Activated T-cell treated with anti-CD3 and anti-CD28 coated beads, Interleukin-2, amount 50 U/mL, for 72 hours (primary cell): ENCODE results near the gene ELOVL1. TPM values are rescaled to one million over a fixed set of nuclear protein-coding genes. Genes with fewer than 3 reads are reported as not detected.

Experiments
- ATAC-seq, 2 donors: fragments of 150-1000 bp; cut with Tn5 transposase; replicated peaks in 1 of 2; 2 replicates each; pipeline ENCODE4 v1.10.0; 2021; ENCODE audit warnings: moderate library complexity in 2 of 2, mild to moderate bottlenecking in 1 of 2
- DNase-seq, 2 donors: peaks; one replicate each; pipeline ENCODE4 v3.0.0; 2021 to 2022; ENCODE audit warnings: mixed read lengths in 1 of 2
- H3K27ac Mint-ChIP-seq: one replicate; pipeline ENCODE4 v1.8.0; 2022; ENCODE audit warnings: mild to moderate bottlenecking, moderate library complexity, mixed read lengths
- H3K27me3 Mint-ChIP-seq: one replicate; pipeline ENCODE4 v1.8.0; 2022; ENCODE audit warnings: low read depth, mixed read lengths
- H3K36me3 Mint-ChIP-seq, 2 donors: one replicate each; pipeline ENCODE4 v1.8.0; 2022; ENCODE audit warnings: mixed read lengths in 2 of 2, mild to moderate bottlenecking in 1 of 2; ENCODE audit not compliant: insufficient read depth in 2 of 2
- H3K4me1 Mint-ChIP-seq: one replicate; pipeline ENCODE4 v1.8.0; 2022; ENCODE audit warnings: low read depth, mixed read lengths
- H3K4me3 Mint-ChIP-seq, 2 donors: one replicate each; pipeline ENCODE4 v1.8.0; 2022; ENCODE audit warnings: mild to moderate bottlenecking in 2 of 2, mixed read lengths in 2 of 2, moderate library complexity in 2 of 2
- H3K9me3 Mint-ChIP-seq, 2 donors: one replicate each; pipeline ENCODE4 v1.8.0; 2022; ENCODE audit warnings: mixed read lengths in 2 of 2
- total RNA-seq, 2 donors: library from RNA; stranded (reverse); gene quantifications; one replicate each; pipeline ENCODE4 v1.2.3, GENCODE V29; 2022

The ELOVL1 gene
- total RNA-seq, 2 donors from 2014 or later, result 58.4 to 75.7 TPM

DNA sequence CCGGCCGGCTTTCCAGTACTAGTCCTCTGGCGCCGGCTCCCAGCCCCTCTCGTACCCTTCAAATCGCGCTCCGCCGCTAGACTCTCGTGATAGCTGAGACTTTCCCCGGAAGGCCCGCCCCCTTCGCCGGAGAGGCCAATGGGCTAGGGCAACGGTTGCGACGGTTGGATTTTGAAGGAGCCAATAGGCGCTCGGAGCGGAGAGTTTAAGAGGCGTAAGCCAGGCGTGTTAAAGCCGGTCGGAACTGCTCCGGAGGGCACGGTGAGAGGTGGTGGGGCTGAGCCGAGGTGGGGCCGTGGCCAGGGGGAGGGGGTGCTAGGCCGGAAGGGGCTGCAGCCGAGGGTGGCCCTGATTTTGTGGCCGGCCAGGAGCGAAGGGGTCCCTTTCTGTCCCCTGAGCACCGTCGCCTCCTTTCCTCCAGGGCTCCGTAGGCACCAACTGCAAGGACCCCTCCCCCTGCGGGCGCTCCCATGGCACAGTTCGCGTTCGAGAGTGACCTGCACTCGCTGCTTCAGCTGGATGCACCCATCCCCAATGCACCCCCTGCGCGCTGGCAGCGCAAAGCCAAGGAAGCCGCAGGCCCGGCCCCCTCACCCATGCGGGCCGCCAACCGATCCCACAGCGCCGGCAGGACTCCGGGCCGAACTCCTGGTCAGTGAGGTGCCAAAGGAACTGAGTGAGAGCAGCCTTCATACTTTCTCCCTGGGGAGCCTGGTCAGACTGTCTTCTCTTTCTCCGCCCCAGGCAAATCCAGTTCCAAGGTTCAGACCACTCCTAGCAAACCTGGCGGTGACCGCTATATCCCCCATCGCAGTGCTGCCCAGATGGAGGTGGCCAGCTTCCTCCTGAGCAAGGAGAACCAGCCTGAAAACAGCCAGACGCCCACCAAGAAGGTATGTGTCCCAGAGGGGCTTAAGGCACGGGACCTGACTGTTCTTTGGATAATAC, 8.8 kb downstream of the ELOVL1 start, which contains the start of gene CDC20:
Gene CDC20, plus strand, starts transcription at position 236 of the 948 bp plus-strand sequence. Its CDS starts 235 bp downstream, at position 471.
- DNase-seq (peak; percentile 99), ATAC-seq (peak; percentile 96 to 98)
- Mint-ChIP-seq H3K27me3 (no peaks in the 10 kb centered on the region), H3K4me1 (peaks cover 51% of the 10 kb centered on the region), H3K36me3 (peaks cover 20 to 30% of the 10 kb centered on the region in 2 donors), H3K27ac (peak within 1 kb of the TSS; percentile 88), H3K4me3 (peak within 1 kb of the TSS; percentile 83 to 95), H3K9me3 (no peaks in the 10 kb centered on the region)

DNA sequence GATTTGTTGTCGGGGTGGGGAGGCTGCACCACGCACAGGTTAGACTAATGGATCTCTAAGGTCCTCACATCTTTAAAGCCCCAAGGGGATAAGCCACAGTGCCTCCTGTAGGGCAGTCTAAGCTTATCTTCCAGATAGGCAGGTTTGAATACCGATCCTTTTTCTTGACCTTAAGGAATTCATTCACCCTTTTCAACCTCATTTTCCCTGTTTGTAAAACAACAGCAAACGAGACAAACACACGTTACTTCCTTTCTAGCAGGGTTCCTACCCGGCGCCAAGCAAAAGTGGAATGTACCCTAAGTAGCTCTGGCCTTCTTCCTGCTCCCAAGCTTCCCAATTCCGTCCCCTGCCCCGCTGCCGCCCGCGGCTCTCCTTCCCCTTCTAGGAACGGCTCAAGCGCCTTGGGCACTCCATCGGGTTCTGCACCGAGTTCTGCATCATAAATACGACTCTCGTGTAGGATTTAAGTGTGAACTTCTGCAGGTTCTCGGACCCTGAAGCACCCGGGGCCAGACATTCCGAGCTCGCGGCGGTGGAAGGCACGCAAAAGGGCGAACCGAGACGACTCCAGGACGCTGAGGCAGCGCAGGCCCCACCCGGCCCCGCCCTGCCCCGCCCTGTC, 9.6 kb downstream of the ELOVL1 start:
- Mint-ChIP-seq H3K36me3 (peaks cover 17 to 26% of the 10 kb centered on the region in 2 donors), H3K4me1 (peaks cover 50% of the 10 kb centered on the region), H3K27ac (peak overlapping the region; percentile 88)

DNA sequence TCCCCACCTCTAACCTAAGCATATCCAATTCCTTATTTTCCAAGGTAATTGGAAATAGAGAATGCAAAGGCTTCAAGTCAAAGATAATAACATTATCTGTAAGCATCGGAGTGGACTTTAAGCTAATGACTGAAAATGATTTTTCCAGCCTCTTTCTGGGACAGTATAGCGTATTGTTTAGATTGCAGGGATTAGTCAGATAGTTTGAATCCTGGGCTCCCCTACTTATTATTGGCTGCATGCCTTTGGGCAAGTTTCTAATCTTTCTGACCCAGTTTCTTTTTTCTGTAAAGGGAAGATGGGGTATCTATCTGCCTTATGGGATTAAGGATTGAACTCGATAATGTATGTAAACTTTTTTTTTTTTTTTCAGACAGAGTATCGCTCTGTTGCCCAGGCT, 10.6 kb downstream of the ELOVL1 start:
- no peak for ATAC-seq

More for the DNA sequence above, 9.6 kb downstream of the ELOVL1 start:
- Mint-ChIP-seq H3K9me3 (no peaks in the 10 kb centered on the region), H3K27me3 (no peaks in the 10 kb centered on the region), H3K4me3 (peak overlapping the region; percentile 83 to 95)
- ATAC-seq (peak; percentile 18 to 23), DNase-seq (peak in 1 of 2 donors; percentile 20)

DNA sequence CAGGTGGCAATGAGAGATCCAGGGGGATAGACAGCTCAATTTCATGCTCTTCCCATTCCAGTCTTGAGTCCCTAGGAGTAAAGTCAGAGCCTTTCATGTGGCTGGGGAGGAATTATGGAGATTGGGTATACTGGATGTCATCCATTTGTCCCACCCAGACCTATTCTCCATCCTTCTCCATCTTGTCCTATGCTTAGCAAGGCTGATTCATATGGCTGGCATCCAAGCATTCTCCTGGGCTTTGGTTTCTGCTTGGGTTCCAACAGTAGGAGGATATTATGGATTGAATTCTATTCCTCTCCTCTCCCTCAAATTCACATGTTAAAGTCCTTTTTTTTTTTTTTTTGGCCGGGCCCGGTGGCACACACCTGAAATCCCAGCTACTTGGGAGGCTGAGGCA, 12.9 kb downstream of the ELOVL1 start:
- no peaks in the 10 kb centered on the region for H3K9me3 Mint-ChIP-seq
- DNase-seq (no peak), ATAC-seq (no peak)
- peaks cover 17% of the 10 kb centered on the region for H3K4me1 Mint-ChIP-seq
- no peak overlapping the region for H3K4me3 Mint-ChIP-seq
- H3K27ac Mint-ChIP-seq, result no peak overlapping the region
- peaks cover 4 to 7% of the 10 kb centered on the region in 2 donors for H3K36me3 Mint-ChIP-seq
- H3K27me3 Mint-ChIP-seq, result no peaks in the 10 kb centered on the region

More for the DNA sequence above, 10.6 kb downstream of the ELOVL1 start:
- no peaks in the 10 kb centered on the region for H3K9me3 Mint-ChIP-seq
- peak overlapping the region in 1 of 2 donors; percentile 95 for H3K4me3 Mint-ChIP-seq
- DNase-seq, result no peak
- H3K4me1 Mint-ChIP-seq, result peaks cover 40% of the 10 kb centered on the region
- H3K27ac Mint-ChIP-seq, result no peak overlapping the region
- H3K36me3 Mint-ChIP-seq, result peaks cover 17 to 22% of the 10 kb centered on the region in 2 donors
- H3K27me3 Mint-ChIP-seq, result no peaks in the 10 kb centered on the region

DNA sequence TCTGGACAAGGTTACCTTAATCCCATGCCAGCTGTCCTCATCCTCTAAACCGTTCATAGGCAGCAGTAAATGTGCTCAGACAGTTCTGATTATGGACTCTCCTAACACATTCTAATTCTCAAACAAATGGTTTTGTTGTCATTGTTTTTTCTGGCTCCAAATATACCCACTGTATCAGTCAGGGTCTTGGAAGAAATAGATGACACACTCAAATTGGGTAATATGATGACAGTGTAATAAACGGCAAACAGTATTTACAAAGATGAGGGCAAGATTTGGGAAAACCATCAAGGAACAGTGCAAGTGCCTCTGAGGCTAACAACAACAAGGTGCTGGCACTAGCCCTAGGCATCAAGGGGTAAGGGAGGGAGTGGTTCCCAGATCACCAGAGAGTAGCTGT, 13.3 kb downstream of the ELOVL1 start:
- H3K4me1 Mint-ChIP-seq, result peaks cover 14% of the 10 kb centered on the region
- ATAC-seq, result no peak
- DNase-seq, result no peak
- no peak overlapping the region for H3K27ac Mint-ChIP-seq
- peaks cover 2 to 3% of the 10 kb centered on the region in 2 donors for H3K36me3 Mint-ChIP-seq
- no peaks in the 10 kb centered on the region for H3K9me3 Mint-ChIP-seq
- H3K27me3 Mint-ChIP-seq, result no peaks in the 10 kb centered on the region
- no peak overlapping the region for H3K4me3 Mint-ChIP-seq

DNA sequence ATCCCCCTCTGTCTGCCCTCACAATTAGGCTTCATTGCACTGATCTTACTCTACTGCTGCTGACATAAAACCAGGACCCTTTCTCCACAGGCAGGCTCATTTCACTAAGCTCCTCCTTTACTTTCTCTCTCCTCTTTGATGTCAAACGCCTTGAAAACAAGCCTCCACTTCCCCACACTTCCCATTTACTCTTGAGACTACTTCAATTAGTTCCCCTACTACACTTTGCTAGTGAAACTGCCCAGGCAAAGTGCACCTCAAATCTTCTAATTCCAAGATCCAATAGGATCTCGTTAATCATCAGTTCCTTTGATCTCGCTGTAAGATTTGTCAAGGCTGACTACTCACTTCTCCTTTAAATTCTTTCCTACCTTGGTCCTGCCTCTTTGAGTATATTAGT, 14.9 kb downstream of the ELOVL1 start:
- Mint-ChIP-seq H3K9me3 (no peaks in the 10 kb centered on the region), H3K36me3 (peaks cover 0 to 3% of the 10 kb centered on the region in 2 donors), H3K27ac (no peak overlapping the region), H3K4me1 (peaks cover 9% of the 10 kb centered on the region), H3K27me3 (no peaks in the 10 kb centered on the region), H3K4me3 (no peak overlapping the region)
- DNase-seq (no peak), ATAC-seq (no peak)

DNA sequence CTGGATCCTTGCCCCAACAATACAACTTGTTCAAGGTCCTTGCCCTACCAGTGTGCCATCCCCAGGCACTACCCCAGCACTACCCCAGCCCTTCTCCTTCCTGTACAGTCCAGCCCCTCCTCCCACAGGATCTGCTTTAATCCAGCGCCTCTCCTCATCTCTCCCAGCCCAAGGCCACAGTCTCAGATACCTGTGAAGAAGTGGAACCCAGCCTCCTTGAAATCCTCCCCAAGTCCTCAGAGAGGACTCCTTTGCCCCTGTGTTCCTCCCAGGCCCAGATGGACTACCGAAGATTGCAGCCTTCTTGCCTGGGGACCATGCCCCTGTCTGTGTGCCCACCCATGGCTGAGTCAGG, 15.5 kb downstream of the ELOVL1 start:
- ATAC-seq (no peak), DNase-seq (no peak)
- H3K4me3 Mint-ChIP-seq, result no peak overlapping the region
- H3K36me3 Mint-ChIP-seq, result peaks cover 0 to 3% of the 10 kb centered on the region in 2 donors
- no peak overlapping the region for H3K27ac Mint-ChIP-seq
- H3K27me3 Mint-ChIP-seq, result no peaks in the 10 kb centered on the region
- H3K4me1 Mint-ChIP-seq, result peaks cover 5% of the 10 kb centered on the region
- H3K9me3 Mint-ChIP-seq, result no peaks in the 10 kb centered on the region

DNA sequence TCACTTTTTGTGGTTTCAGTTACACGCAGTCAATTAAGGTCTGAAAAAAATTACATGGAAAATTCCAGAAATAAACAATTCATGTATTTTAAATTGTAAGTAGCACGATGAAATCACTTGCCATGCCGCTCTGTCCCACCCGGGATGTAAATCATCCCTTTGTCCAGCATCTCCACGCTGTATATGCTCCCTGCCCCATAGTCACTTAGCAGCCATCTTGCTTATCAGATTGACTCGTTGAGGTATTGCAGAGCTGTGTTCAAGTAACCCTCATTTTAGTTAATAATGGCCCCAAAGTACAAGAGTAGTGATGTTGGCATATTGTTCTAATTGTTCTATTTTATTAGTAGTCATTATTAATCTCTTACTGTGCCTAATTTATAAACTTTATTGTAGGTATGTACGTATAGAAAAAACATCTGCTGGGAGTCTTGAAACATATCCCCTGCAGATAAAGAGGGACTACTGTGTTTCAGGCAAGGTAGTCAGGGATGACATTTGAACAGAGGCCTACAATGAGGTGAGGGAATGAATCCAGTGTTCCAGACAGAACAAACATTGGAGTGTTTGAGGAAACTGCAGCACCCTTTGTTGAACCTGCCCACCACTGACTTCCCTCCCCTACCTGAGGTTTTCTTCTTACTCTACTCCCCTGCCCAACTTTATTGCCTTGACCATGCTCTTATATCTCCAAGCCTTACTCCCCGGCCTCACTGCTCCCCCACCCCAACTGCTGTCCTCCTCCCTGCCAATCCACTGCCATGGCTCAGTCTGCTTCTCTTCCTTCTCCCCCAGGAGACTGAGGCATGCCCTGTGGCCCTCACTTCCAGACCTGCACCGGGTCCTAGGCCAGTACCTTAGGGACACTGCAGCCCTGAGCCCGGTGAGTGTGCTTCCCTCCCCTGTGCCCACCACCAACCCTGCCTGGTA, 16.1 kb downstream of the ELOVL1 start:
- Mint-ChIP-seq H3K9me3 (no peaks in the 10 kb centered on the region), H3K27ac (no peak overlapping the region), H3K27me3 (no peaks in the 10 kb centered on the region), H3K36me3 (peaks cover 0 to 3% of the 10 kb centered on the region in 2 donors), H3K4me1 (peaks cover 5% of the 10 kb centered on the region), H3K4me3 (no peak overlapping the region)
- DNase-seq, result no peak
- no peak for ATAC-seq

DNA sequence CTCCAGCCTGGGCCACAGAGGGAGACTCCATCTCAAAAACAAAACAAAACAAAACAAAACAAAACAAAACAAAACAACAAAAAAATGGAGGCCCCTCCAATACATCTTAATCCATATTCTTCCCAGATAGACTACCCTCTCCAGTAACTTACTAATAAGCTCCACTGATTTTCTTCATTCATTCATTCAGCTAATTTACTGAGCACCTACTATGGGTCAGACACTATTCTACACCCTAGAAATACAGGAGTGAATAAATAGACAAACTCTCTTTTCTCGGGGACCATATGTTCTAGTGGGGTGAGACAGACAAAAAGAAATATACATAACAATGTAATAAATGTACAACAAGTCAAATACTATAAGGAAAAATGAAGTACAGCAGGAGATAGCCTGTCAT, 16.8 kb downstream of the ELOVL1 start:
- H3K9me3 Mint-ChIP-seq, result no peaks in the 10 kb centered on the region
- no peak overlapping the region for H3K4me3 Mint-ChIP-seq
- H3K27ac Mint-ChIP-seq, result peak overlapping the region; percentile 11
- no peaks in the 10 kb centered on the region for H3K27me3 Mint-ChIP-seq
- ATAC-seq (no peak), DNase-seq (no peak)
- H3K36me3 Mint-ChIP-seq, result no peaks in the 10 kb centered on the region
- peaks cover 5% of the 10 kb centered on the region for H3K4me1 Mint-ChIP-seq

DNA sequence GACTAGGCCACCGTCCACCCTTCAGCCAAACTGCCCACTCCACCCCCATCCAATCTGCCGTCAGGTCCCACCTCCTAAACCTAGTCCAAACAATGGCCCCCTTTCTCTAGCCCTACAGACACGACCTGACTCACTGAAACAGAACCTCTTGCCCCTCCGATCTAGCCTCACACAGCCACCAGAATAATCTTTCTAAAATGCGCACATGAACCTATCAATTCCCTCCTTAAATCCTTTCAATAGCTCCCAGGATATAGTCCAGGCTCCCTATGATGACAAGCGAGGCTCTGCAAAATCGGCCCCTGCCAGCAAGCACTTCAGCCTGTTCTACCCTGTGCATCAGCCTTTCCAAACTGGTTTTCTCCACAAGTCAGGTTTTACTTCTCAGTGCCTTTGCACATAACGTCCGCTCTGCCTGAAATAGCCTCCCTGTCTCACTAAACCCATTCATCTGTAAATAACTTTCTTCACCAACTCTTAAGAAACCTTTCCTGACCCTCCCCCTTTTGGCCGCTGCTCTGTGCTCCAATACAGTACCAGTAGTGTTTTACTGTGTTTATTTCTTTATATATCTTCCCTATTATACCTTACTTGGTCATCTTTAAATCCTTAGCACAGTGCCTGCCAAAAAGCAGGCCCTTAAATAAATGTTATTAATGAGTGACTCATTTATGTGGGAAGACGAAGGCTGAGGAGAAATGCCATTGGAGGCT, 18.1 kb downstream of the ELOVL1 start:
- Mint-ChIP-seq H3K4me3 (peak overlapping the region; percentile 1 to 76), H3K4me1 (peaks cover 5% of the 10 kb centered on the region), H3K27ac (peak overlapping the region; percentile 1), H3K27me3 (no peaks in the 10 kb centered on the region), H3K36me3 (no peaks in the 10 kb centered on the region), H3K9me3 (no peaks in the 10 kb centered on the region)
- ATAC-seq (no peak), DNase-seq (no peak)

DNA sequence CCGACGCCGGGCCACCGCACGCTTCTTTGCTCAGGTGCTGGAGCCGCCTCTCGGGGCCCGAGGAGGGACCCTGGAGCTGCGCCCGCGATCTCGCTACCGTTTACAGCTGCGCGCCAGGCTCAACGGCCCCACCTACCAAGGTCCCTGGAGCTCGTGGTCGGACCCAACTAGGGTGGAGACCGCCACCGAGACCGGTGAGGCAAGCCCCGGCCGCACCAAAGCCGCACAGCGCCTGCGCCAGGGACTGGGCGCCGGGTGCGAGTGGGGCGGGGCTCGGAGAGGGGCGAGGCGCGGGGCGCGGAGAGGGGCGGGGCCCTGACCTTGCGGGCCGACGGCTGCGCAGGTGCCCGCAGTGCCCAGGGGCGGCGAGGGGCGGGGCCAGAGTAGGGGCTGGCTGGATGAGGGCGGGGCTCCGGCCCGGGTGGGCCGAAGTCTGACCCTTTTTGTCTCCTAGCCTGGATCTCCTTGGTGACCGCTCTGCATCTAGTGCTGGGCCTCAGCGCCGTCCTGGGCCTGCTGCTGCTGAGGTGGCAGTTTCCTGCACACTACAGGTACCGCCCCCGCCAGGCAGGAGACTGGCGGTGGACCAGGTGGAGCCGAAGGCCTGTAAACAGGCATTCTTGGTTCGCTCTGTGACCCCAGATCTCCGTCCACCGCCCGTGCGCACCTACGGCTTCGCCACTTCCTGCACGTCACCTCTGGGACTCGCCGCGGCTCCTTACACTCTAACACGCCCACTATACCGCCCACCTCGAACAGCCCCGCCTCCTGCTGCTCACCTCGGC, 18.8 kb downstream of the ELOVL1 start:
- H3K27ac Mint-ChIP-seq, result peak overlapping the region; percentile 1
- peak; percentile 81 to 88 for ATAC-seq
- peak overlapping the region; percentile 1 to 76 for H3K4me3 Mint-ChIP-seq
- peak; percentile 50 to 76 for DNase-seq
- no peaks in the 10 kb centered on the region for H3K36me3 Mint-ChIP-seq
- no peaks in the 10 kb centered on the region for H3K9me3 Mint-ChIP-seq
- no peaks in the 10 kb centered on the region for H3K27me3 Mint-ChIP-seq
- peaks cover 5% of the 10 kb centered on the region for H3K4me1 Mint-ChIP-seq
